ENCODE data around the gene CELSR1. TPM values are rescaled to one million over a fixed set of nuclear protein-coding genes. Genes with fewer than 3 reads are reported as not detected.

The CELSR1 gene
- total and polyA plus RNA-seq, 12 donors, result 0.11 to 4.3 (median 1.9) TPM

DNA sequence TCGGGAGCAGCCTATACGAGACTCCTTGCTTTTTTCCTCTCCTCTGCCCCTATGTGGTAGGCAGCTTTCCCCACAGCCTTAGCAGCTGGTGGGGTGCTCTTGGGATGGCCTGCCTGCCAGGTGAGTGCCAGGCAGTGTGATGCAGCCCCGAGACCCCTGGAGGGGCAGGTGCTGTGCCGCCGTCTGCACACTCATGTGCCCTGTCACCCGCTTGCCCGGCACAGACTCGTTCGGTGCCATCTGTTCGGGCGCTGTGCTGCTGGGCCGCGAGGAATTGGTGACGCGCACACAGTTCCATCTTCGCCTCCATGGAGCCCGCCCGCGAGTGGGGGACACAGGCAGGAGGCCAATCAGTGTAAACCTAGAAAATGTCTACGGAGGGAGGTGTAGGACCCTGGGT, 186.8 kb downstream of the CELSR1 start:
- H3K4me1 ChIP-seq (replicated peaks in 1 of 2), result peaks cover 0 to 24% of the 10 kb centered on the region in 2 donors
- H3K9me3 ChIP-seq (replicated peaks in 1 of 3), result no peaks in the 10 kb centered on the region
- H3K27ac ChIP-seq, result no peak overlapping the region
- no peaks in the 10 kb centered on the region for H3K27me3 ChIP-seq
- no peak for DNase-seq
- H3K36me3 ChIP-seq (replicated peaks in 1 of 2), result peaks cover 0 to 89% of the 10 kb centered on the region in 2 donors
- H3K4me3 ChIP-seq, result no peak overlapping the region
- WGBS, 4 donors, result 90 to 95% (median 94%) methylated on average over 9 to 20 of the region's 20 CpGs
- TF ChIP-seq, protein P1, sequence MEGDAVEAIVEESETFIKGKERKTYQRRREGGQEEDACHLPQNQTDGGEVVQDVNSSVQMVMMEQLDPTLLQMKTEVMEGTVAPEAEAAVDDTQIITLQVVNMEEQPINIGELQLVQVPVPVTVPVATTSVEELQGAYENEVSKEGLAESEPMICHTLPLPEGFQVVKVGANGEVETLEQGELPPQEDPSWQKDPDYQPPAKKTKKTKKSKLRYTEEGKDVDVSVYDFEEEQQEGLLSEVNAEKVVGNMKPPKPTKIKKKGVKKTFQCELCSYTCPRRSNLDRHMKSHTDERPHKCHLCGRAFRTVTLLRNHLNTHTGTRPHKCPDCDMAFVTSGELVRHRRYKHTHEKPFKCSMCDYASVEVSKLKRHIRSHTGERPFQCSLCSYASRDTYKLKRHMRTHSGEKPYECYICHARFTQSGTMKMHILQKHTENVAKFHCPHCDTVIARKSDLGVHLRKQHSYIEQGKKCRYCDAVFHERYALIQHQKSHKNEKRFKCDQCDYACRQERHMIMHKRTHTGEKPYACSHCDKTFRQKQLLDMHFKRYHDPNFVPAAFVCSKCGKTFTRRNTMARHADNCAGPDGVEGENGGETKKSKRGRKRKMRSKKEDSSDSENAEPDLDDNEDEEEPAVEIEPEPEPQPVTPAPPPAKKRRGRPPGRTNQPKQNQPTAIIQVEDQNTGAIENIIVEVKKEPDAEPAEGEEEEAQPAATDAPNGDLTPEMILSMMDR (IDR thresholded peaks at IDR 0.05), result no peak
- no peak for TF ChIP-seq POLR2A (IDR thresholded peaks at IDR 0.05)
- intact Hi-C loops (cut with DNase I), result loop anchor here in 1 of 2 donors (10.0 kb wide), 1 partner anchor 314 kb away; no protein-coding TSS in a partner anchor

DNA sequence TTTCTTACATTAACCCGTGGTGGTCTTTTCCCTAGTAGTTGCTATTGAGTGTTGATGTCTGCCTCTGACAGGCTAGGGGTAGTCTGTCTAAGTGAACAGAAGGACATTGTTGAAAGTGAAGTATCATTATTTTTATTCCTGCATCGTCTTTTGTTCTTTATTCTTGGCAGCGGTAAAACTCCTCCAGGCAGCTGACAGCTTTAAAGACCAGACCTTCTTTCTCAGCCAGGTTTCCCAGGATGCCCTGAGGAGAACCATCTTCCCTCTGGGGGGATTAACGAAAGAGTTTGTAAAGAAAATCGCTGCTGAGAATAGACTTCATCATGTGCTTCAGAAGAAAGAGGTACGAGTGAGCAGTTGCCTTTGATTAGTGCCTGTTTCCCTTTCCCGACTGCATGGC, 187.3 kb downstream of the CELSR1 start:
- WGBS, 4 donors, result 74 to 84% (median 80%) methylated on average over 7 of the region's 7 CpGs
- TF ChIP-seq POLR2A (IDR thresholded peaks at IDR 0.05), result no peak
- TF ChIP-seq, protein P1 (IDR thresholded peaks at IDR 0.05), result no peak
- peaks cover 0 to 24% of the 10 kb centered on the region in 2 donors for H3K4me1 ChIP-seq (replicated peaks in 1 of 2)
- no peak overlapping the region for H3K4me3 ChIP-seq
- intact Hi-C loops (cut with DNase I), result loop anchor here in 1 of 2 donors (10.0 kb wide), 1 partner anchor 315 kb away; no protein-coding TSS in a partner anchor
- no peak overlapping the region for H3K27ac ChIP-seq
- no peak for DNase-seq
- no peaks in the 10 kb centered on the region for H3K27me3 ChIP-seq
- peaks cover 0 to 92% of the 10 kb centered on the region in 2 donors for H3K36me3 ChIP-seq (replicated peaks in 1 of 2)
- H3K9me3 ChIP-seq (replicated peaks in 1 of 3), result no peaks in the 10 kb centered on the region

DNA sequence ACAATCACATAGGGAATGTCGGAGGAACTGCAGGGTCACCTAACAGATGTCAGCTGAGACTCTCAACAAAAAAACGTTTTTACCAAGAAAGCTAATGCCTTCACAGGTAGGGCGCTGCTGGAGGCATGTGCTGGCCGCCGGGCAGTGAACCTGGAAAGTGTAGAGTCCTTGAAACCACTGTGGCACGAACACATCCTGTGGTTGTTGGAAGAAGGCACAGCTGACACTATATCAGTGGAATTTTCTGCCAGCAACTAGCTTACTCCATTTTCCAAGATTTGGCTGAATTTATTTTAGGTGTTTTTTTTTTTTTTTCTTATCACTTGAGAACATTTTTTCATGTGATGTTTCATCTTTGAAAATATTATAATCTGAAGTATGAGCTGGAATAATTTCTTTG, 187.7 kb downstream of the CELSR1 start:
- intact Hi-C loops (cut with DNase I), result loop anchor here in 1 of 2 donors (10.0 kb wide), 1 partner anchor 315 kb away; no protein-coding TSS in a partner anchor
- Histone ChIP-seq H3K4me1 (replicated peaks in 1 of 2) (peaks cover 0 to 24% of the 10 kb centered on the region in 2 donors), H3K27me3 (no peaks in the 10 kb centered on the region), H3K9me3 (replicated peaks in 1 of 3) (no peaks in the 10 kb centered on the region), H3K36me3 (replicated peaks in 1 of 2) (peaks cover 0 to 96% of the 10 kb centered on the region in 2 donors), H3K27ac (peak overlapping the region in 1 of 5 donors; percentile 17), H3K4me3 (no peak overlapping the region)
- no peak for TF ChIP-seq POLR2A (IDR thresholded peaks at IDR 0.05)
- TF ChIP-seq, protein P1 (IDR thresholded peaks at IDR 0.05), result no peak
- 41 to 59% (median 58%) methylated on average over 6 of the region's 6 CpGs for WGBS, 4 donors
- peak in 1 of 7 donors; percentile 42 for DNase-seq

DNA sequence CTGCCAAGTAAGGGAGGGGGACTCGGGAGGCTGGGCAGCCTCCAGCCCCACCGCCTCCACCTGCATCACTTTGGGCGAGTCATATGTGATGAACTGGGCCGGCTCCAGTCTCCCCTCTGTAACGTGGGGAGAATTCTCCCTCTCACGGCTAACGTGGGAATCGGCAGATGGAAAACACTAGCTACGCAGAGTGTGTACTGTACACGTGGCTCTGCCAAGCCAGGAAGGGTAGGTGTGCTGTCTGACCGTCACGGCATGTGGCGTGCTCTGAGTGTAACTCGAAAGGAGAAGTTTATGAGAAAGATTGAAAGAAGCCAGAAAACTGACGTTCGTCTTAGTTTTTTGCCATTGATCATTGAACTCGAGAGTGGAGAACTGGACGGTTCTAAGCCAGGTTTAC, 188.2 kb downstream of the CELSR1 start:
- H3K36me3 ChIP-seq (replicated peaks in 1 of 2), result peaks cover 0 to 98% of the 10 kb centered on the region in 2 donors
- WGBS, 4 donors, result 86 to 93% (median 90%) methylated on average over 18 of the region's 18 CpGs

More for the DNA sequence above, 188.2 kb downstream of the CELSR1 start:
- peaks cover 0 to 23% of the 10 kb centered on the region in 2 donors for H3K4me1 ChIP-seq (replicated peaks in 1 of 2)
- peak overlapping the region in 1 of 5 donors; percentile 17 for H3K27ac ChIP-seq
- TF ChIP-seq, protein P1 (IDR thresholded peaks at IDR 0.05), result no peak
- TF ChIP-seq POLR2A (IDR thresholded peaks at IDR 0.05), result no peak
- H3K4me3 ChIP-seq, result no peak overlapping the region
- no peak for DNase-seq
- H3K9me3 ChIP-seq (replicated peaks in 1 of 3), result no peaks in the 10 kb centered on the region
- H3K27me3 ChIP-seq, result no peaks in the 10 kb centered on the region
- intact Hi-C loops (cut with DNase I), result no loop called here

Data from adrenal gland (tissue), 12 donors.